Upper lobe of left lung (tissue), 4 donors: Measurements from ENCODE around the gene TOR4A.

Experiments
- CTCF ChIP-seq, 6 experiments: fragments of 450-650 bp in 4 of 6; fragments of 200-600 bp in 2 of 6; sonication (generic) in 2 of 6; IDR thresholded peaks; one replicate each; pipeline ENCODE4 v1.5.1; 2016 to 2019; ENCODE audit warnings: antibody characterized with exemption in 6 of 6
- EP300 ChIP-seq, 4 donors: sonication (generic); formaldehyde crosslinking; IDR thresholded peaks; one replicate each; pipeline ENCODE4 v1.5.1; 2017; ENCODE audit warnings: antibody characterized with exemption in 4 of 4, control low read depth in 2 of 4
- POLR2A ChIP-seq, 4 donors: fragments of 450-650 bp; IDR thresholded peaks; one replicate each; pipeline ENCODE4 v1.5.1; 2016 to 2017; ENCODE audit warnings: antibody characterized with exemption in 4 of 4, mild to moderate bottlenecking in 2 of 4
- POLR2AphosphoS5 ChIP-seq, 2 donors: sonication (generic); formaldehyde crosslinking; IDR thresholded peaks; one replicate each; pipeline ENCODE4 v1.5.1; 2017; ENCODE audit warnings: antibody characterized with exemption in 2 of 2

GRCh38 chr9:137302118-137302448 lies 24.6 kb downstream of the TOR4A start, which contains the start of gene NRARP:
- peak in 3 of 4 donors; percentile 25 to 65 (median 47) for TF ChIP-seq POLR2A (IDR thresholded peaks at IDR 0.05)
- TF ChIP-seq CTCF (IDR thresholded peaks at IDR 0.05), result no peak
- TF ChIP-seq POLR2AphosphoS5 (IDR thresholded peaks at IDR 0.05), result peak; percentile 53 to 91
- TF ChIP-seq EP300 (IDR thresholded peaks at IDR 0.05), result no peak
